HepG2 (cell line): Measurements from ENCODE around the gene BRINP1. TPM values are rescaled to one million over a fixed set of nuclear protein-coding genes. Genes with fewer than 3 reads are reported as not detected.

Experiments
- ATAC-seq: fragments of 200-7000 bp; cut with Tn5 transposase; 3 replicates; pipeline ENCODE4 v1.9.1; 2020; ENCODE audit warnings: mild to moderate bottlenecking, moderate library complexity
- Bru-seq: library from RNA; stranded (reverse); fragments of 400-500 nt; gene quantifications from one replicate; lab custom pipeline; 2021; lab: Mats Ljungman, UMichigan
- BruChase-seq, 2 experiments: library from RNA; stranded (reverse); fragments of 400-500 nt; gene quantifications; one replicate each; lab custom pipeline; 2021; lab: Mats Ljungman, UMichigan
- BruUV-seq: library from RNA; stranded (reverse); fragments of 400-500 nt; replicated peaks from 2 replicates; lab custom pipeline; 2021; lab: Mats Ljungman, UMichigan
- CTCF ChIA-PET: fragments of 300-600 bp; formaldehyde crosslinking; extraction: SDS; loops from one replicate; lab custom pipeline; 2021; ENCODE audit warnings: low total read pairs, inconsistent platforms, low intra/inter-chr PET ratio; lab: Yijun Ruan, JAX
- POLR2A ChIA-PET: fragments of 350-600 bp; sonication (Branson Sonifier 250); formaldehyde crosslinking; loops from one replicate; lab custom pipeline; 2020; ENCODE audit warnings: antibody characterized with exemption, inconsistent platforms; lab: Yijun Ruan, JAX
- DNase-seq: peaks from one replicate; pipeline ENCODE4 v3.0.0-alpha.2; 2015; ENCODE audit warnings: low spot score
- FAIRE-seq: peaks from 3 replicates; lab custom pipeline; 2011; peaks lifted over from hg19 to GRCh38; lab: Jason Lieb, UNC
- H2AFZ ChIP-seq: one replicate; pipeline ENCODE4 v1.6.1; 2011; ENCODE audit warnings: low read length, inconsistent platforms
- H3K27ac ChIP-seq: fragments of 300-600 bp; 3 replicates; pipeline ENCODE4 v1.8.0; 2011; ENCODE audit warnings: mixed run types, mild to moderate bottlenecking, mixed read lengths, low read length, inconsistent platforms; ENCODE audit not compliant: insufficient read depth; ENCODE audit errors: extremely low read length
- H3K27me3 ChIP-seq, 2 experiments: fragments of 200-600 bp in 1 of 2; 2 replicates in 1 of 2; 3 replicates in 1 of 2; pipeline versions ENCODE4 v1.6.0 to v1.8.0; 2011; ENCODE audit warnings: low read length in 2 of 2, mild to moderate bottlenecking in 2 of 2, moderate library complexity in 2 of 2, inconsistent platforms in 1 of 2; ENCODE audit not compliant: insufficient read depth in 2 of 2, control insufficient read depth in 1 of 2
- H3K36me3 ChIP-seq, 2 experiments: fragments of 200-600 bp in 1 of 2; replicated peaks in 1 of 2; 2 replicates in 1 of 2; 3 replicates in 1 of 2; pipeline versions ENCODE4 v1.5.1 to v1.8.0; 2011; ENCODE audit warnings: low read length in 2 of 2, inconsistent platforms in 1 of 2; ENCODE audit not compliant: insufficient read depth in 2 of 2, control insufficient read depth in 1 of 2
- H3K4me1 ChIP-seq: 2 replicates; pipeline ENCODE4 v1.5.1; 2012; ENCODE audit warnings: low read length, inconsistent platforms; ENCODE audit not compliant: insufficient read depth
- H3K4me2 ChIP-seq: 2 replicates; pipeline ENCODE4 v1.6.0; 2011; ENCODE audit warnings: low read depth, low read length, inconsistent platforms
- H3K4me3 ChIP-seq, 3 experiments: fragments of 200-600 bp in 1 of 3; sonication (generic), shearing (Covaris generic) in 1 of 3; replicated peaks in 1 of 3; 2 replicates each; pipeline ENCODE4 v1.5.1; 2011 to 2016; ENCODE audit warnings: low read length in 3 of 3, inconsistent platforms in 2 of 3, low read depth in 2 of 3, mild to moderate bottlenecking in 2 of 3, control low read depth in 1 of 3, mixed read lengths in 1 of 3; ENCODE audit not compliant: insufficient read depth in 1 of 3
- H3K79me2 ChIP-seq: one replicate; pipeline ENCODE4 v1.6.1; 2011; ENCODE audit warnings: low read length, inconsistent platforms; ENCODE audit not compliant: insufficient read depth
- H3K9ac ChIP-seq: 2 replicates; pipeline ENCODE4 v1.6.0; 2011; ENCODE audit warnings: mild to moderate bottlenecking, low read depth, low read length, inconsistent platforms; ENCODE audit not compliant: insufficient read depth
- H3K9me3 ChIP-seq: 2 replicates; pipeline ENCODE4 v1.5.1; 2012; ENCODE audit warnings: mild to moderate bottlenecking, low read length
- H4K20me1 ChIP-seq: 2 replicates; pipeline ENCODE4 v1.6.0; 2011; ENCODE audit warnings: inconsistent platforms, mild to moderate bottlenecking, low read length, moderate library complexity; ENCODE audit not compliant: insufficient read depth
- WGBS: methylation state at CpG from one replicate; pipeline ENCODE4 v1.1.6; 2017; ENCODE audit warnings: low lambda C conversion rate; 5-methylcytosine and 5-hydroxymethylcytosine counted together
- in situ Hi-C: cut with HindIII; loops from 2 replicates; pipeline ENCODE4 v1.10.0; 2017; ENCODE audit warnings: low pct_unique_long_range_greater_than_20kb; ENCODE audit not compliant: extremely low pct_ligation_motif_present
- intact Hi-C: fragments of 100-400 bp; cut with micrococcal nuclease; formaldehyde crosslinking; loops from one replicate; pipeline ENCODE4 v1.10.0; 2022; ENCODE audit not compliant: unreplicated experiment
- long read RNA-seq, 2 experiments: library from RNA in 1 of 2; library from polyadenylated mRNA in 1 of 2; stranded (forward) in 1 of 2; unstranded in 1 of 2; transcript quantifications; one replicate each; pipeline ENCODE4 v2.0.0, GENCODE V29; 2019 to 2022
- polyA minus RNA-seq, 3 experiments: library from RNA; depleted of rRNA, polyadenylated mRNA; stranded (reverse); fragments of >200 nt; gene quantifications; 2 replicates each; pipeline ENCODE4 v1.2.3, GENCODE V29; 2011; ENCODE audit warnings: low replicate concordance in 1 of 3
- polyA plus RNA-seq, 8 experiments: library from polyadenylated mRNA; depleted of rRNA in 3 of 8; stranded (reverse) in 7 of 8; unstranded in 1 of 8; fragments of >200 nt; fragmentation: Illumina TruSeq in 4 of 8; extraction: Trizol in 4 of 8; gene quantifications; 2 replicates each; pipeline versions ENCODE4 v1.2.1 to v1.2.3, GENCODE V29; 2011 to 2016; ENCODE audit warnings: low read depth in 4 of 8, missing spikeins in 1 of 8, mixed read lengths in 1 of 8; ENCODE audit not compliant: insufficient read depth in 1 of 8
- total RNA-seq, 5 experiments: library from RNA; depleted of rRNA; stranded (reverse); fragments of >200 nt; fragmentation: Illumina TruSeq; extraction: Trizol; gene quantifications; 2 replicates each; pipeline ENCODE4 v1.2.3, GENCODE V29; 2016; ENCODE audit warnings: low read depth in 1 of 5
- TF ChIP-seq, protein P1 (sequence below): fragments of 450-650 bp; IDR thresholded peaks from 2 replicates; pipeline ENCODE4 v1.6.1; 2017

BRINP1 gene, protein sequence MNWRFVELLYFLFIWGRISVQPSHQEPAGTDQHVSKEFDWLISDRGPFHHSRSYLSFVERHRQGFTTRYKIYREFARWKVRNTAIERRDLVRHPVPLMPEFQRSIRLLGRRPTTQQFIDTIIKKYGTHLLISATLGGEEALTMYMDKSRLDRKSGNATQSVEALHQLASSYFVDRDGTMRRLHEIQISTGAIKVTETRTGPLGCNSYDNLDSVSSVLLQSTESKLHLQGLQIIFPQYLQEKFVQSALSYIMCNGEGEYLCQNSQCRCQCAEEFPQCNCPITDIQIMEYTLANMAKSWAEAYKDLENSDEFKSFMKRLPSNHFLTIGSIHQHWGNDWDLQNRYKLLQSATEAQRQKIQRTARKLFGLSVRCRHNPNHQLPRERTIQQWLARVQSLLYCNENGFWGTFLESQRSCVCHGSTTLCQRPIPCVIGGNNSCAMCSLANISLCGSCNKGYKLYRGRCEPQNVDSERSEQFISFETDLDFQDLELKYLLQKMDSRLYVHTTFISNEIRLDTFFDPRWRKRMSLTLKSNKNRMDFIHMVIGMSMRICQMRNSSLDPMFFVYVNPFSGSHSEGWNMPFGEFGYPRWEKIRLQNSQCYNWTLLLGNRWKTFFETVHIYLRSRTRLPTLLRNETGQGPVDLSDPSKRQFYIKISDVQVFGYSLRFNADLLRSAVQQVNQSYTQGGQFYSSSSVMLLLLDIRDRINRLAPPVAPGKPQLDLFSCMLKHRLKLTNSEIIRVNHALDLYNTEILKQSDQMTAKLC
- not detected in 2 replicates for total RNA-seq (2016; rRNA removed; fragmentation: Illumina TruSeq; extraction: Trizol)
- not detected in 2 replicates for total RNA-seq (2016; cell fraction: cytosol; rRNA removed; fragmentation: Illumina TruSeq; extraction: Trizol; ENCODE audit: low read depth)
- total RNA-seq (2016; cell fraction: insoluble cytoplasmic fraction; rRNA removed; fragmentation: Illumina TruSeq; extraction: Trizol) = not detected in 2 replicates
- not detected in 2 replicates for total RNA-seq (2016; cell fraction: membrane; rRNA removed; fragmentation: Illumina TruSeq; extraction: Trizol)
- not detected in 2 replicates for total RNA-seq (2016; cell fraction: nucleus; rRNA removed; fragmentation: Illumina TruSeq; extraction: Trizol)
- polyA plus RNA-seq (2011; rRNA removed) = not detected in 2 replicates
- not detected in 2 replicates for polyA plus RNA-seq (2011; cell fraction: cytosol; rRNA removed)
- not detected in 2 replicates for polyA plus RNA-seq (2011; cell fraction: nucleus; rRNA removed)
- polyA plus RNA-seq (2012) = not detected in 2 replicates
- polyA plus RNA-seq (2016; cell fraction: cytosol; fragmentation: Illumina TruSeq; extraction: Trizol; ENCODE audit: low read depth) = not detected in 2 replicates
- polyA plus RNA-seq (2016; cell fraction: insoluble cytoplasmic fraction; fragmentation: Illumina TruSeq; extraction: Trizol; ENCODE audit: low read depth) = not detected in 2 replicates
- not detected in 2 replicates for polyA plus RNA-seq (2016; cell fraction: membrane; fragmentation: Illumina TruSeq; extraction: Trizol; ENCODE audit: low read depth)
- not detected in 2 replicates for polyA plus RNA-seq (2016; cell fraction: nucleus; fragmentation: Illumina TruSeq; extraction: Trizol; ENCODE audit: insufficient read depth, low read depth)
- 0.09 TPM in 1 of 2 replicates, not detected in the other for polyA minus RNA-seq (2011; rRNA and poly(A)+ RNA removed; ENCODE audit: low replicate concordance)
- polyA minus RNA-seq (2011; cell fraction: cytosol; rRNA and poly(A)+ RNA removed) = not detected in 2 replicates
- not detected in 2 replicates for polyA minus RNA-seq (2011; cell fraction: nucleus; rRNA and poly(A)+ RNA removed)
- percentile 3 among the genes with signal in this experiment for Bru-seq, nascent RNA
- BruChase-seq, experiment 1, labeled RNA remaining after a 6-hour chase = percentile 6 among the genes with signal in this experiment
- BruChase-seq, experiment 2, labeled RNA remaining after a 2-hour chase = percentile 3 among the genes with signal in this experiment
- long read RNA-seq, experiment 1 = 0 reads
- long read RNA-seq, experiment 2 = 0 reads

DNA sequence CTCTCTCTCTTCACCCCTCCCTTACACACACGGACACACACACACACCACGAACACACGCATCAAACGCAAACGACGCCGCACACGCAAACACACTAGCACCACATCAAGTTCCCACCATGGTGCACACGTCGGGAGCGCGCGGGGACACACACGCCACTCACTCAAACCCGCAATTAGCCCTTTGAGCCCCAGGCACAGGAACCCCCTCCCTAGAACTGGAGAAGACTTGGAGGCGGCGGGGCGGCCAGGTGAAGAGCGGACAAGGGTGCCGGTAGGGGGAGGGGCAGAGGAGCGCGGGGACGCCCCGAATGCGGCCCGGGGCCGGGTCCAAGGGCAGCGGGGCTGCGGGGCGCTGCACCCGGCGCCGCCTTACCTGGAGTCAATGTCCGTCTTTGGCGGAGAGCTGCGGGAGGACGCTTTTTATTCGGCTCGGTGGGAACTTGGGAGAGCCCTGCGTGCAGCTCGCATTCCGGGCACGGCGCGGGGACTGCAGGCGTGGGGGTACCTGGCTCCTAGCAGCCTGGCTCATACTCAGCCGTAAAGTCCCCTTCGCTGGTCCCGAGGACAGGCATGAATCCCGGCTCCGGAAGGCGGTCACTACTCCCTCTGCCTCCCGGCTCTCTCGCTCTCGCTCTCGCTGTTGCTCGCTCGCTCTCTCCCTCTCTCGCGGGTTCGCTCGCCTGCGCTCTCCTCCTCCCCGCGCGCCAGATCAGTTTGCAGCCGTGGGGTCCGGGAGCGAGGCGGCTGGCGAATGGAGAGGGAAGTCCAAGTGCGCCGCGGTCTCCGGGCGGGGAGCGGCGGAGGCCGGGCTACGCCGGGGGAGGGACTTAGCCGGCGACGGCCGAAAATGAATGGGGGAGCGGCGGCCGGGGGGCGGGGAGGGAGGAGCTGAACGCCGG, at the start of gene BRINP1:
Gene BRINP1, minus strand, starts transcription at position 755 of the 901 bp plus-strand sequence. CDS start 56,080 bp downstream, outside the sequence.
- no peak within 1 kb of the TSS for H3K4me2 ChIP-seq
- no peaks in the 10 kb centered on the region for H3K79me2 ChIP-seq
- in situ Hi-C loops = loop anchor here (10.0 to 25.0 kb wide), 2 partner anchors 1207 to 1724 kb away; no protein-coding TSS in a partner anchor
- no peaks in the 10 kb centered on the region for H4K20me1 ChIP-seq
- ChIA-PET POLR2A (no interaction called here), CTCF (no interaction called here)
- no TSS peak for BruUV-seq
- H3K9me3 ChIP-seq = no peaks in the 10 kb centered on the region
- 53% methylated on average over 68 of the region's 91 CpGs for WGBS
- no peak within 1 kb of the TSS for H3K27ac ChIP-seq
- FAIRE-seq = no peak
- TF ChIP-seq, protein P1, sequence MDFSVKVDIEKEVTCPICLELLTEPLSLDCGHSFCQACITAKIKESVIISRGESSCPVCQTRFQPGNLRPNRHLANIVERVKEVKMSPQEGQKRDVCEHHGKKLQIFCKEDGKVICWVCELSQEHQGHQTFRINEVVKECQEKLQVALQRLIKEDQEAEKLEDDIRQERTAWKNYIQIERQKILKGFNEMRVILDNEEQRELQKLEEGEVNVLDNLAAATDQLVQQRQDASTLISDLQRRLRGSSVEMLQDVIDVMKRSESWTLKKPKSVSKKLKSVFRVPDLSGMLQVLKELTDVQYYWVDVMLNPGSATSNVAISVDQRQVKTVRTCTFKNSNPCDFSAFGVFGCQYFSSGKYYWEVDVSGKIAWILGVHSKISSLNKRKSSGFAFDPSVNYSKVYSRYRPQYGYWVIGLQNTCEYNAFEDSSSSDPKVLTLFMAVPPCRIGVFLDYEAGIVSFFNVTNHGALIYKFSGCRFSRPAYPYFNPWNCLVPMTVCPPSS = no peak
- no peak within 1 kb of the TSS for H3K4me3 ChIP-seq
- no peaks in the 10 kb centered on the region for H3K36me3 ChIP-seq
- DNase-seq = no peak
- intact Hi-C loops = no loop called here
- no peak within 1 kb of the TSS for H2AFZ ChIP-seq
- H3K9ac ChIP-seq = no peak within 1 kb of the TSS
- H3K27me3 ChIP-seq = no peaks in the 10 kb centered on the region
- no peak for ATAC-seq
- no peaks in the 10 kb centered on the region for H3K4me1 ChIP-seq
